BLaER1 (cell line): Measurements from ENCODE around the gene RPA4.
"Not testable (repeated sequence)": the region's sequence is repeated elsewhere in the genome, so short reads cannot be mapped to it uniquely, and the experiment has no call there.

Experiments used
- H3K27ac ChIP-seq: shearing (Covaris generic); formaldehyde crosslinking; 2 replicates; pipeline ENCODE4 v1.8.1; 2022
- H3K27me3 ChIP-seq: shearing (Covaris generic); formaldehyde crosslinking; 2 replicates; pipeline ENCODE4 v1.8.1; 2022
- H3K36me3 ChIP-seq: shearing (Covaris generic); formaldehyde crosslinking; 2 replicates; pipeline ENCODE4 v1.8.1; 2022
- H3K4me1 ChIP-seq: shearing (Covaris generic); formaldehyde crosslinking; 2 replicates; pipeline ENCODE4 v1.8.1; 2022
- H3K4me2 ChIP-seq: shearing (Covaris generic); formaldehyde crosslinking; 2 replicates; pipeline ENCODE4 v1.8.1; 2022
- H3K4me3 ChIP-seq: shearing (Covaris generic); formaldehyde crosslinking; 2 replicates; pipeline ENCODE4 v1.8.1; 2022
- H3K9ac ChIP-seq: shearing (Covaris generic); formaldehyde crosslinking; 2 replicates; pipeline ENCODE4 v1.8.1; 2022
- H3K9me3 ChIP-seq: shearing (Covaris generic); formaldehyde crosslinking; 2 replicates; pipeline ENCODE4 v1.8.1; 2022
- H4K20me1 ChIP-seq: shearing (Covaris generic); formaldehyde crosslinking; 2 replicates; pipeline ENCODE4 v1.8.1; 2022
- Cebpa-rat ChIP-seq: shearing (Covaris generic); IDR thresholded peaks from 2 replicates; pipeline ENCODE4 v1.8.1; 2022

The RPA4 gene

GRCh38 chrX:96883608-96884007 lies at the start of gene RPA4:
RPA4 (plus strand) TSS chrX:96883908; CDS start chrX:96884311, 403 bp downstream.
- H3K4me2 ChIP-seq = no peak within 1 kb of the TSS
- no peaks in the 10 kb centered on the region for H3K4me1 ChIP-seq
- no peak within 1 kb of the TSS for H3K9ac ChIP-seq
- no peak for TF ChIP-seq Cebpa-rat
- no peaks in the 10 kb centered on the region for H3K9me3 ChIP-seq
- H3K36me3 ChIP-seq = peaks cover 4% of the 10 kb centered on the region; the same call in 1 of the 2 replicates
- H4K20me1 ChIP-seq = peaks cover 6% of the 10 kb centered on the region; the same call in 1 of the 2 replicates
- no peak within 1 kb of the TSS for H3K4me3 ChIP-seq
- peaks cover 49% of the 10 kb centered on the region for H3K27me3 ChIP-seq
- no peak within 1 kb of the TSS for H3K27ac ChIP-seq

GRCh38 chrX:96834137-96834536 lies 49.6 kb upstream of the RPA4 start:
- Histone ChIP-seq H3K27ac (no peak overlapping the region), H3K9ac (no peak overlapping the region), H3K4me3 (no peak overlapping the region), H3K9me3 (no peaks in the 10 kb centered on the region), H3K4me1 (no peaks in the 10 kb centered on the region), H3K27me3 (peaks cover 44% of the 10 kb centered on the region), H3K36me3 (no peaks in the 10 kb centered on the region), H4K20me1 (peaks cover 13% of the 10 kb centered on the region), H3K4me2 (no peak overlapping the region)
- no peak for TF ChIP-seq Cebpa-rat

- Histone ChIP-seq H3K9ac (no peak overlapping the region), H3K36me3 (no peaks in the 10 kb centered on the region), H3K4me3 (no peak overlapping the region), H3K4me1 (no peaks in the 10 kb centered on the region), H3K9me3 (no peaks in the 10 kb centered on the region), H3K27ac (no peak overlapping the region), H4K20me1 (peaks cover 13% of the 10 kb centered on the region), H3K27me3 (peaks cover 52% of the 10 kb centered on the region), H3K4me2 (no peak overlapping the region)
- TF ChIP-seq Cebpa-rat = no peak
Observed at GRCh38 chrX:96835660-96836289, 47.9 kb upstream of the RPA4 start.

DNA sequence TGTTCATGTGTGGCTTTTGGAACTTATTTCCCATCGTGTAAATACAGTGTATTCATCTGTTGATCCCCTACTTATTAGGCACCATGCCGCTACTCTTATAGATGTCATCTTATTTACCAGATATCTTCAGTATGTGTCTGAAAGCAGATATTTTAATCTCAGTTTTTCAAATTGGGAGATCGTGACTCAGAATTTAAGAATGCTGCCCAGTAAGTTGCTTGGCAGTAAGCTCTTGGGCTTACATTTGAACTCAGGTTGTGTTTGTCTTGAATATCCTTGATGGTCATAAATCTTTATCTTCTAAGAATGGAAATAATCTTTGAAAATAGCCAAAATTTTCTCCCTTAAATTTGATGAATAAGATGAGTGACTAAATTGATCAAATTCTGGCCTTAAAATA lies 45.9 kb upstream of the RPA4 start:
- H3K9me3 ChIP-seq = no peaks in the 10 kb centered on the region
- H3K4me1 ChIP-seq = no peaks in the 10 kb centered on the region
- H3K4me3 ChIP-seq = no peak overlapping the region
- TF ChIP-seq Cebpa-rat = no peak
- H3K4me2 ChIP-seq = no peak overlapping the region
- no peak overlapping the region for H3K9ac ChIP-seq
- H3K27me3 ChIP-seq = peaks cover 64% of the 10 kb centered on the region
- peaks cover 13% of the 10 kb centered on the region for H4K20me1 ChIP-seq
- no peak overlapping the region for H3K27ac ChIP-seq
- no peaks in the 10 kb centered on the region for H3K36me3 ChIP-seq

DNA sequence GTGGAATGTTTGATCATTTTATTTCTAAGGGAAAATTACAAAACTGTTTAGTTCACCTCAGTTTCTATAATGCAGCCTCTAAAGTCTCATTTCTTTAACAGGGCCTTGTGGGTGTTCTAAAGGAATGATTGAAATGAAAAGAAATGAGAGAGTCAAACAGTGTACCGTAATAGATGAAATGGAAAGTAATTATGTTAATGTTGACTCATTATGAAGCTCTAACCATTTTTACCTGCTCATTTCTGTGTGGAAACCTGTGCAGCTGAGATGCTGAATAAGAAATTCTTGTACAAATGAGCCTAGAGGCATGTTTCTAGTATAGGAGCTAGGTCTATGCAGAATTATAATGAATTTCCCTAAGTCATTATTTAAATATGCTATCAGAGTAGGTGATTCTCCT lies 45.2 kb upstream of the RPA4 start:
- Histone ChIP-seq H3K9me3 (no peaks in the 10 kb centered on the region), H4K20me1 (peaks cover 19% of the 10 kb centered on the region), H3K4me3 (no peak overlapping the region), H3K27ac (no peak overlapping the region), H3K9ac (no peak overlapping the region), H3K36me3 (no peaks in the 10 kb centered on the region), H3K27me3 (peaks cover 70% of the 10 kb centered on the region), H3K4me2 (no peak overlapping the region), H3K4me1 (no peaks in the 10 kb centered on the region)
- TF ChIP-seq Cebpa-rat = no peak

GRCh38 chrX:96841325-96841724 lies 42.4 kb upstream of the RPA4 start:
- no peak overlapping the region for H3K4me2 ChIP-seq
- TF ChIP-seq Cebpa-rat = no peak
- no peak overlapping the region for H3K4me3 ChIP-seq
- H3K27me3 ChIP-seq = peaks cover 73% of the 10 kb centered on the region
- no peak overlapping the region for H3K27ac ChIP-seq
- no peaks in the 10 kb centered on the region for H3K36me3 ChIP-seq
- H3K9me3 ChIP-seq = no peaks in the 10 kb centered on the region
- H3K9ac ChIP-seq = no peak overlapping the region
- H4K20me1 ChIP-seq = peaks cover 10% of the 10 kb centered on the region; the same call in 1 of the 2 replicates
- no peaks in the 10 kb centered on the region for H3K4me1 ChIP-seq

- peaks cover 75% of the 10 kb centered on the region for H3K27me3 ChIP-seq
- H3K9ac ChIP-seq, H3K4me1 ChIP-seq: not testable (repeated sequence)
Observed at GRCh38 chrX:96841866-96842265, 41.8 kb upstream of the RPA4 start.

GRCh38 chrX:96843566-96843965 lies 40.1 kb upstream of the RPA4 start:
- no peaks in the 10 kb centered on the region for H3K4me1 ChIP-seq
- no peak overlapping the region for H3K27ac ChIP-seq
- TF ChIP-seq Cebpa-rat = no peak
- H3K4me2 ChIP-seq = no peak overlapping the region
- no peaks in the 10 kb centered on the region for H3K9me3 ChIP-seq
- H4K20me1 ChIP-seq = peaks cover 10% of the 10 kb centered on the region; the same call in 1 of the 2 replicates
- no peaks in the 10 kb centered on the region for H3K36me3 ChIP-seq
- H3K27me3 ChIP-seq = peaks cover 84% of the 10 kb centered on the region
- no peak overlapping the region for H3K4me3 ChIP-seq
- no peak overlapping the region for H3K9ac ChIP-seq

More at GRCh38 chrX:96841866-96842265, 41.8 kb upstream of the RPA4 start:
- not testable (repeated sequence) for H3K9me3 ChIP-seq, H3K4me3 ChIP-seq, H3K4me2 ChIP-seq, H3K27ac ChIP-seq, H3K36me3 ChIP-seq
- peaks cover 10% of the 10 kb centered on the region; the same call in 1 of the 2 replicates for H4K20me1 ChIP-seq

DNA sequence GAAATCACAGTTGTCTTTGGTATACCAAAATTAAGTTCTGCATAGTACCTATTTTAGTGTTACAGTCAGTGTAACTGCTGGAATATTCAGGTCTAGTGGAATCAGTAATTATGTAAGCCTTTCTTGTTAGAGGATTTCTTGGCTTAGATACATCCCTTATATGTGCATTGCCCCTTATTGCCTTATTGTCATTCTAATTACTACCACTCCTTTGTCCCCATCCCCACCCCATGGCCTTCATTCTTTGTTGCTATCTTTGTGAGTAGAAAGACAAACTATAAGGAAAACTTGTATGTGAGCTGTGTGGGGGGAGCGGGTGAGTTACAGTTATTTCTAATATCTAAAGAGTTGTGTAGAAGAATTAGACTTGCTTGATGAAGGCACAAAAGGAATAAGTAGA lies 36.9 kb upstream of the RPA4 start:
- no peak for TF ChIP-seq Cebpa-rat
- no peak overlapping the region for H3K4me3 ChIP-seq
- H3K4me1 ChIP-seq = no peaks in the 10 kb centered on the region
- H3K36me3 ChIP-seq = no peaks in the 10 kb centered on the region
- H3K9me3 ChIP-seq = no peaks in the 10 kb centered on the region
- H3K4me2 ChIP-seq = no peak overlapping the region
- peaks cover 84% of the 10 kb centered on the region for H3K27me3 ChIP-seq
- no peak overlapping the region for H3K9ac ChIP-seq
- H4K20me1 ChIP-seq = peaks cover 18% of the 10 kb centered on the region; the same call in 1 of the 2 replicates
- no peak overlapping the region for H3K27ac ChIP-seq

GRCh38 chrX:96859422-96859821 lies 24.3 kb upstream of the RPA4 start:
- H3K4me3 ChIP-seq, H3K4me1 ChIP-seq, H3K9me3 ChIP-seq, H3K9ac ChIP-seq, H4K20me1 ChIP-seq, H3K4me2 ChIP-seq, H3K27ac ChIP-seq, H3K36me3 ChIP-seq: not testable (repeated sequence)
- H3K27me3 ChIP-seq = peaks cover 72% of the 10 kb centered on the region

GRCh38 chrX:96861218-96861617 lies 22.5 kb upstream of the RPA4 start:
- 0 out of 2 replicates have a peak, but pooled peaks cover 5% of the 10 kb centered on the region for H4K20me1 ChIP-seq
- H3K27ac ChIP-seq = no peak overlapping the region
- no peak for TF ChIP-seq Cebpa-rat
- H3K9me3 ChIP-seq = peaks cover 4% of the 10 kb centered on the region
- no peak overlapping the region for H3K4me2 ChIP-seq
- H3K4me1 ChIP-seq = no peaks in the 10 kb centered on the region
- H3K9ac ChIP-seq = no peak overlapping the region
- H3K4me3 ChIP-seq = no peak overlapping the region
- no peaks in the 10 kb centered on the region for H3K36me3 ChIP-seq
- peaks cover 82% of the 10 kb centered on the region for H3K27me3 ChIP-seq
